ENCODE data around the gene LDB2.

Gene LDB2

DNA sequence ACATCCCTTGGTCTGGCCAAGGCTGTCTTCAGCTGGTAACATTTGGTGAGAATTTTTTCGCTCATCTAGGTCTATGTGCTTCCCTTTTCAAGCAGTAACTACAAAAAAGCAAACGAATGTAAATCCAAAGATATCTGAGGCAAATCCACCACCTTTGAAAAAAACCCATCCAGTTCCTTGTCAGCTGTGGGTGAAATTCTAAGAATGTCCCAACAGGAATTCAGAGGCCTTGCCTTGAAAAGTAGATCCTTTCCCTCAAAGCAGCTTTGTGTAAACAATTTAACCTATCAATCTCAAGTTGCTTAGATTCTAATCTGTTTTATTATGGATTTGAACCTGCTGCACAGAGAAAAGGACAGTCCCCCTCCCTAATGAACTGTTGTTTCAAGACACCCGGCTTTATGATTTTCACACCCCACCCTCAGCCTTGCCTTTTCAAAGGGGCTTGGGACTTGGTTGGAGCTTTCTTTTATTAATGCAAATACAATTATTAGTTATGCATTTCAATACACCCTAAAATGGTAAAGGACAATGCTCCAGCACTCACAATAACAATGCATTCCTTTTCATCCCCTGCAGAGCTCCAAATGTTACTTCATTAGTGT, 166.6 kb downstream of the LDB2 start:
- no peak for DNase-seq (ENCODE audit: low spot score)
- TF ChIP-seq, protein P1, sequence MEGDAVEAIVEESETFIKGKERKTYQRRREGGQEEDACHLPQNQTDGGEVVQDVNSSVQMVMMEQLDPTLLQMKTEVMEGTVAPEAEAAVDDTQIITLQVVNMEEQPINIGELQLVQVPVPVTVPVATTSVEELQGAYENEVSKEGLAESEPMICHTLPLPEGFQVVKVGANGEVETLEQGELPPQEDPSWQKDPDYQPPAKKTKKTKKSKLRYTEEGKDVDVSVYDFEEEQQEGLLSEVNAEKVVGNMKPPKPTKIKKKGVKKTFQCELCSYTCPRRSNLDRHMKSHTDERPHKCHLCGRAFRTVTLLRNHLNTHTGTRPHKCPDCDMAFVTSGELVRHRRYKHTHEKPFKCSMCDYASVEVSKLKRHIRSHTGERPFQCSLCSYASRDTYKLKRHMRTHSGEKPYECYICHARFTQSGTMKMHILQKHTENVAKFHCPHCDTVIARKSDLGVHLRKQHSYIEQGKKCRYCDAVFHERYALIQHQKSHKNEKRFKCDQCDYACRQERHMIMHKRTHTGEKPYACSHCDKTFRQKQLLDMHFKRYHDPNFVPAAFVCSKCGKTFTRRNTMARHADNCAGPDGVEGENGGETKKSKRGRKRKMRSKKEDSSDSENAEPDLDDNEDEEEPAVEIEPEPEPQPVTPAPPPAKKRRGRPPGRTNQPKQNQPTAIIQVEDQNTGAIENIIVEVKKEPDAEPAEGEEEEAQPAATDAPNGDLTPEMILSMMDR (IDR thresholded peaks at IDR 0.05; ENCODE audit: extremely low read depth, missing control alignments): no peak

DNA sequence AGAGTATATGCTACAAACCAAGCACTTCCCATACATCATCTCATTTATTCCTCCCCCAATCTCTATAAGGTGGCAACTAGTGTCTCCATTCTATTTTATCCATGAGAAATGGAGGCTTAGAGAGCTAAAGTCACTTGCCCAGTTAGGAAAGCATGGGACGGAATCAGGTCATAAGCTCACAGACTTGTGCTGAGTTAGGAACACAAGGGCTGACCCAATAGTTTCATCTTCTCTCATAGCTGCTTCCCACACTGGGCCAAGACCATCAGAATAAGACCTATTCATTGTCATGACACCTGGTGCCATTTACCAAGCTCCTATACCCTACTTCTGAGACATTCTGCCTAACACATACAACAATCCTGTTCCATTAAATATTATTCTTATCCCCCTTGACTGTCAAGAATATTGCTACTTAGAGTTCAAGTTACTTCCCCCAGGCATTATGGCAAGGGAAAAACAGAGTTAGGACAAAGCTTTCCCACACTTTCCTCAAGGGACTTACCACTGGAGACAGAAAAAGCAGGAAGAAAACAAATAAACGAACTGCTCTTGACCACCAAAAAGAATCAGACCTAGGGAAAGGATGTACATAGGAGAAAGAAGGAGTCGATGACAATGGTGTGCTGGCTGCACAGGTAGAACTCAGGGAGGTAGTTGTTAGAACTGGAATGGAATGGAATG, 167.8 kb downstream of the LDB2 start:
- no peak for DNase-seq (ENCODE audit: low spot score)
- TF ChIP-seq, protein P1 (IDR thresholded peaks at IDR 0.05; ENCODE audit: extremely low read depth, missing control alignments): no peak

DNA sequence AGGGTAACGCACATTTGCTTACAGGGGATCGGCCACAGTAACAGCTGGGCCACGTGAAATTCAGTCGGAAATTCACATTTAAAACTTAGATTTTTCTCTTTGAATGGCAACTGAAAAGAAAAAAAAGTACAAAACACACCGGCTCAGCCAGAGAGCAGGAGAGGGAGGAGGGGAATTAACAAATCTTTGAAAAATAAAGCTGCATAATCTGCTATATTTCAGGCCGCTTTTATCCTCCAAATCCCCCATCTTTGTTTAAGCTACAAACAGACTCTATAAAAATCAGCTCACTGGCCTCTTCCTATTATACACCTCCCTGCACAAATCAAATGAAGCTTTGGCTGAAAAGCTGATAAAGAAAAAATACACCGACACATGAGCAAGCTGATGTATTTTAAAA, 169.1 kb downstream of the LDB2 start:
- DNase-seq (ENCODE audit: low spot score): no peak
- TF ChIP-seq, protein P1 (IDR thresholded peaks at IDR 0.05; ENCODE audit: extremely low read depth, missing control alignments): no peak

DNA sequence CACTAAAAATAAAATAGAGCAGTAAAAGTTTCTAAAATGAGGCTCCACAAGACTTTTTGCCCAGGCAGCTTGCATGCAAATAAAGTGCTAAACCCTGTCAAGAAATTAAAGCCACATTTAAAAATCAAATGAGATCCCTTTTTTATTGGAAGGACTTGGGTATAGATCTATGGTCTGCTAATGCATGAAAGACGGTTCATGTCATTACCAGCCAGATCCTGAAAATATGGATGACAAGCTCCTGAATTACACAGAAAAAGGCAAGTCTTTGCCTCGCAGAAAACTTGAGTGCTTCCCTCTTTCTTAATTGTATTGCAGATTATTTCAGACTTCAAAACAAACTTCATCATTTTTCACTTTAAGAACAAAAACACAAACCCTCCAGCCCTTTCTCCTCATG, 169.6 kb downstream of the LDB2 start:
- TF ChIP-seq, protein P1 (IDR thresholded peaks at IDR 0.05; ENCODE audit: extremely low read depth, missing control alignments): no peak
- no peak for DNase-seq (ENCODE audit: low spot score)

DNA sequence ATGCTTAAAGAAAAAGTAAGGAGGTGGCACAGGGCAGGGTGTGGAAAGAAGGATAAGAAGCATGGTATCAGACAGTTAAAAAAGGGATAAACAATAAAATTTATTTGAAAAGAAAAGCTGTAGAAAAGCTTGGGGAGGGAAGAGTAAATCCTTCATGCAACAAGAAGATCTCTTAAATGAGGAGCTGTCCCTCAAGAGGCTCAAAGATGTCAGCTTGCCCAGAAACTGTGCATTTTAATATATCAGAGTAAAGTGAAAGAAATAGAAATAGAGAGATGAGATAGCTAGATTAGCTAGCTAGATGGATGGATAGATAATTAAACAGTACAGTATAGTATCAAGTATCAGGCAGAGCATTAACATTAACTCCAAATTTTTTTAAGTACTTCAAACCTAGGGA, 170.3 kb downstream of the LDB2 start:
- TF ChIP-seq, protein P1 (IDR thresholded peaks at IDR 0.05; ENCODE audit: extremely low read depth, missing control alignments): no peak
- no peak for DNase-seq (ENCODE audit: low spot score)

DNA sequence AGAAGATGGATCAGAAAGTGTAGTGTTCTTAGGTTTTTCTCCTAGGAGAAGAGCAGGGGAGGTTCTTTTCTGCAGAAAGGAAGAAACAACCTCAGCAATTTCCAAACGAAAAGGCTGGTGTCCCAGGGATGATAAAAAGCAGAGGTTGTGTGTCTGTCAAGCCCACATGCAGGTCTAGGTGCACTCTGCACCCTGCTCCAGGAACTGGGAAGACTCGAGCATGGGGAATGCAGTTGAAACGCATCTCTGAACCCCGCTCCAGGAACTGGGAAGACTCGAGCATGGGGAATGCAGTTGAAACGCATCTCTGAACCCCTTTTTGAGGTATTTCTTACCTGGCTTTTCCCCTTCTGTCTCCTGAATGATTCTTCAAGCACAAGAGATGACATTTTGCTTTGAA, 171.2 kb downstream of the LDB2 start:
- DNase-seq (ENCODE audit: low spot score): no peak
- TF ChIP-seq, protein P1 (IDR thresholded peaks at IDR 0.05; ENCODE audit: extremely low read depth, missing control alignments): no peak

DNA sequence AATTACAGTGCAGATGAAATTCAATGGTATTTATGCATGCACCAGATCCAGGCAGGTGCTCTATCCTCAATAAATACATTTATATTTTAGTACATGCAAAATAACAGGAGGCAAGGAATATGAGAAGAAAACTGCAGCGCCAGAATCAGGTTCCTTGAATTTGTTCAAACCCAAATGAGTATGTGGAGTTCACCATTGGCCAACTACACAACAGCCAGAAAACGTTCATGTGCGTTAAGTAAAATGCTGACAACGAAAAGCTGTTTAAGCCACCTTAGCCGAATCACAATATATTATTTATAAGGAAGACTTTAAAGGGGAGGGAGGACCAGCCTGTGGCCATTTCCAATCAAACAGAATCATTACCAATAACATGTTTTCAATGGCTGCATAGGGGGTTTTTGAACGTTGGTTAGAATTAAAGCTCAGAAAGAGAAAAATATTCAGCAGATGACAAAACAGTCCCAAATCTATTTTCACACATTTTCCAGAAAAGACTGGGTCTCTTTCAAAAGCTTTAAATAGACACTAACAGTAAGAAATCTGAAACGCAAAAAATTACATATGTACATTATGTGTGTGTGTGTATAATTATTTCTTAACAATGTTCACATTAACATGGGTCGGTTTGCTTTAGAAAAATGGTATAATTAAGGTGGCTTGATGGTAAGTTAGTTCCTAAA, 171.9 kb downstream of the LDB2 start:
- TF ChIP-seq, protein P1 (IDR thresholded peaks at IDR 0.05; ENCODE audit: extremely low read depth, missing control alignments): no peak
- no peak for DNase-seq (ENCODE audit: low spot score)

Data from GM20000 (cell line).